Hair follicle dermal papilla cell (primary cell): ENCODE results near the gene LAGE3. TPM values are rescaled to one million over a fixed set of nuclear protein-coding genes. Genes with fewer than 3 reads are reported as not detected.

Experiments used
- small RNA-seq: library from RNA; depleted of rRNA; stranded (forward); fragments of <200 nt; gene quantifications from one replicate; pipeline ENCODE3, GENCODE V24; 2012
- total RNA-seq: library from RNA; depleted of rRNA; stranded (reverse); fragments of >200 nt; gene quantifications from 2 replicates; pipeline ENCODE4 v1.2.3, GENCODE V29; 2012

The LAGE3 gene, protein sequence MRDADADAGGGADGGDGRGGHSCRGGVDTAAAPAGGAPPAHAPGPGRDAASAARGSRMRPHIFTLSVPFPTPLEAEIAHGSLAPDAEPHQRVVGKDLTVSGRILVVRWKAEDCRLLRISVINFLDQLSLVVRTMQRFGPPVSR
- total RNA-seq: 13.3 and 19.4 TPM in 2 replicates

DNA sequence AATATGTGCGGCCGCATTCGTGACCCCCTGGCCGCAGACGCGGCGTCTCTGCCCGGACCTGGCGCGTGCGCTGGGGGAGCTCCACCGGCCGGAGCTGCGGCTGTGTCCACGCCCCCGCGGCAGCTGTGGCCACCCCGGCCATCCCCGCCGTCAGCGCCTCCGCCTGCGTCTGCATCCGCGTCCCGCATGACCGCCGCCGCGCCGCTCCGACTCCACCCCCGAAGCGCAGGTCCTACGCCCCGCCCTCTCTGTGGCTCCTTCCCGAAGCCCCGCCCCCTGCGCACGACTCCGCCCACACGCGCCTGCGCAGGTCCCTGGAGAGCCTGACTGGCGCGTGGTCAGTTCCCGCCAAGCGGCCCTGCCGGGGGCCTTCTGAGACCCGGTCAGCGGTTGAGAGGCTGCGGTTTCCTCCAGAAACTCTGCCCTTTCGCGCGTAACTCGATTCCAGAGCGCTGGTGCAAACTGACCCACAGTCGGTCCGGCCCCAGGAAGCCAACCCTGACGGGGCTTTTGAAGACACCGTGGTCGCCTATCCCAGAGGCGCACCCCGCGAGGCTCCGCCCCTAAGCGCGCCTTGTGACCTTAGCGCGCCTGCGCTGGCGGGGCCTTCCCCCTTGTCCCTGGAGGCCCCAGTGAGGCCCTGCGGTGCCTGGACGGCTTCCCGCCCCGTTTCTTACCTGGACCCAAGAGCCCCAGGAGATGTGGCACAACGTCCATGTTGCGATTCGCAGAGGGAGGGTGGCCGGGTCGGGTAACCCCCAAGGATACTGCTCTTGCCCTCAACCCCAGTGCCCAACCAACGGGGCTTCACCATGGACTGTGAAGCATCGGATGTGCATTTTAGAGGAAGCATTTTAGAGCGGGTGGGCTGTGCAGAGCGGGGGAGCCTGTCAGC, at the start of gene LAGE3:
Gene LAGE3, minus strand, starts transcription at position 554 of the 895 bp plus-strand sequence. Its CDS starts 366 bp downstream, at position 188.

DNA sequence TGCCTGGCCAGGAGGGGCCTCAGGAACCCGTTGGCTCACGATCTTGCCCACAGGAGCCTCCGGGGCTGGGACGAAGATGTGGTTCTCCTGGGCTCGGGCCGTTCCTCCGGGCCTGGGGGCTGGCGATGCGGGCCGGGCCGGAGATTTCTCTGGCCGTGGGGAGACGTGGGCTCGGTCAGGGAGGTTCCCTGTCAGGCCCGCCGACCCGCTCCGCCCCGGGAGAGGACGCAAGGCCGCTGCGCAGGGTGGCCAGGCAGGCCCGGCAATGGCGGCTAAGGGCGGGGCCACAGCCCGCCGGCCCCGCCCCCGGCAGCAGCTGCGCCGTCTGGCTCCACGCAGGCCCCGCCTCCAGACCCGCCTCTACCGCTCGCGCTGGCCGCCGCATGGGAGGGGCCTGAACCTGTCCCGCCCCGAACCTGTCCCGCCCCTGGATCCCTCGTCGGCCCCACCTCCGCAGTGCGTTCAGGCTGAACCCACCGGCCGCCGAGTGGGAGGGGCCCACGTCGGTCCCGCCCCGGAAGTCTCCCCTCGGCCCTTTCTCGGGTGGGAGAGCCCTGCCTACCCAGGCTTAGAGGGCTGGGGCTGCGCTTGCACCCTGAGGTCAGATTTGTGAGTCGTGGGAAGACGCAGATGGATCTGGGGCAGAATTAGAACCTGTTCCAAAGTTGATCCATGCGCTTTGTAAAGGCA, 37.0 kb upstream of the LAGE3 start, which contains the start of gene FAM3A:
Gene FAM3A, minus strand, starts transcription at position 267 of the 690 bp plus-strand sequence. CDS start 460 bp downstream, outside the sequence.

DNA sequence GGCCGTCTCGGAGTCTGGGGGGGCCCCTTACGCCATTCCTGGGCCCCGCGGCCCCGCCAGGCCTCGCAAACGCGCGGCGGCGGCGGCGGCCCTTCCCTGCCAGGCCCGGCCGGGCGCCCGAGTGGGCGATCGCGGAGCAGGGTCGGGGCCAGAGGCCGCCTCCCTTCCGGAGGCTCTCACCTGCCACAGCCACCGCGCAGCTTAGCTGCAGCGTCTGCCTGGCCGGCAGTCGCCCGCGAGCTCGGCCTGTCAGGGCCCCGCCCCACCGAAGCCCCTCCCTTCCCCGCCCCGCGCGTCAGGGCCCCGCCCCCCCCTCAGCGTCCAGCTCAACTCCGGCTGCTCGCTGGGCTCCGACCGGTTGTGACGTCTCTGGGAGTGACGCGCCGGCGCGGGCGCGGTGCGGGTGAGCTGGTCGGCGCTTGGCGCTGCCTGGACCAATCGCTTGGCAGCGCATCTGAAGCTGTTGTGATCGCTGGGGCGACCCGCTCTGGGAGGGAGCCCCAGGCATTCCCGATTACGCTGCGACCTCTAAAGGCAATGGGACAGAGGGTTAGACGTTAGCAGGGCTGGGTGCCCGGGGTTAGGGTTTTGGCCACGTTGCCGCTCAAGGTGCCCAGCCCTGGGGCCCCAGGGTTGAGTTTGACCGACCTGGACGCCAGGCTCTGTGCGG, 11.5 kb upstream of the LAGE3 start, which contains the start of gene SLC10A3:
Gene SLC10A3, minus strand, starts transcription at position 216 of the 670 bp plus-strand sequence. CDS start 1,689 bp downstream, outside the sequence.

DNA sequence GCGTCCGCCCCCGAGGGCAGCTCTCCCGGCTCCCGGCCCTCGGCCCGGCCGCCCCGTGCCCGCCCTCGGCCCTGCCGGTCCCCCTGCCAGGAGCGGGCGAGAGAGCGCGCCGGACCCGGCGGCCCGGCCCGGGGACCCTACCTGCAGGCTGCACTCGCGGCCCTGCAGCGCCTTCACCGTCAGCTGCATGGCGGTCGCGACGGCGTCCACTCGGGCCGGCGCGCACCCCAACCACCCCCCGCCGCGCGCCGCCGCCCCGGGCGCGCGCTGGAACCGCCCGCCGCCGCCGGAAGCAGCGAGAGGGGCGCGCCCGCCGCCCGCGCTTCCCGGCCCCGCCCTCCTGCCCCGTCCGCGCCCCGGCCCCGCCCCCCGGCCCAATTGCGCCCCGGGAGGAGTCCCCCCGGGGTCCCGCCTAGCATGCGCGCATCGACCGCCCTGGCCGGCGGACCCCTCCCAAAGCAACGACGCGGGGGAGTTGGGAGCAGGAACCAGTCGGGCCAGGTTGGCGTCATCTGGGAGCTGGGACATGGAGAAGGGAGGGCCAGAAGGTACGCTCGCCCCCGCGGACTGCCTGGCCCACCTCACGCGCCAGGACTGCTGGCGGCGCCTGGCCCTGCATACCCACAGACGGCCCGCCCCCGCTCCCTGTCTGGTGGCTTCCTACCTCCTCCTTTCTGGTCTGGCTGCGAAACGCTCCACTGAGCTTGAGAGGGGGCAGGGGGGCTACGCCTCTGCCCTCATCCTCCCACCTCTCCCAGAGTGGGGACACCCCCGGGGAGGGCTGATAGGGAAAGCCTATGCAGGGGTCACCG, 7.5 kb upstream of the LAGE3 start, which contains the start of gene UBL4A:
Gene UBL4A, minus strand, starts transcription at position 220 of the 812 bp plus-strand sequence. Its CDS starts 31 bp downstream, at position 189.

DNA sequence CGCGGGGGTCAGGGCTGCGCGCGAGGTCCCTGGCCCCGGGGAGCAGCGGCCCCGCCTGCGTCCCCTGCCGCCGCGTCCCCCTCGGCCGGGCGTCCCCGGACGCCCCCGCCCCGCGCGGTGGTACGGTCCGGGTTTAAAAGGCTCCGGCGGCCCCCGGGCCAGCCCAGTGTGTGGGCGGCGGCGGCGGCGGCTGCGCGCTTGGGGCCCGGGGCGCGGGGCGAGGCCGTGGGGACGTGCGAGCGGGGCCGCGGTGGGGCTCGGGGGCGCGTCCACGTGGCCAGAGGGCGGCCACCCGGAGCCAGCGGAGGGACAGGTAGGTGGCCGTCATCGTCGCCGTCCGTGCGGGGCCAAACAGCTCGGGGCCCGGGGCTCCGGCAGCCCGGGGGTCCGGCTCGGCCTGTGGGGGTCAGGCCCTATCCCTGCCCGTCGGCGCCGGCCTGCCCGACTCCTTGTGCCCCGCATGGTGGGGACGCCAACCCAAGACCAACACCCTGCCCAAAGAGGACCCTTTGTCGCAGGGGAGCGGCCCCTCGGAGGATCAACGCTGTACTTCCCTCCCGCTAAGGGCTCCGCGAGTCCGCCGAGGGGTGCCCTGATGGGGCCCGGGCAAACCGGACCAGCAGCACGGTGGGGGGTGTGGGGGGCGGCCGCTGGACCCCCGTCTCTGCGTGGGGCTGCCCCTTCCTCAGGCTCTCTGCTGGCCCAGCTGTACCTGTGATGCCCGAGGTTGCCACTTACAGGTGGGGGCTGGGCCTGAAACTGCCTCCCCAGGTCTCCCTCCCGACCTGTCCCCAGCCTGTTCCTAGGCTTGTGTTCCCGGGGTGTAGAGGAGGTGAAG, 20.7 kb downstream of the LAGE3 start, which contains the start of gene PLXNA3:
Gene PLXNA3, plus strand, starts transcription at position 166 of the 838 bp plus-strand sequence. CDS start 1,903 bp downstream, outside the sequence.

DNA sequence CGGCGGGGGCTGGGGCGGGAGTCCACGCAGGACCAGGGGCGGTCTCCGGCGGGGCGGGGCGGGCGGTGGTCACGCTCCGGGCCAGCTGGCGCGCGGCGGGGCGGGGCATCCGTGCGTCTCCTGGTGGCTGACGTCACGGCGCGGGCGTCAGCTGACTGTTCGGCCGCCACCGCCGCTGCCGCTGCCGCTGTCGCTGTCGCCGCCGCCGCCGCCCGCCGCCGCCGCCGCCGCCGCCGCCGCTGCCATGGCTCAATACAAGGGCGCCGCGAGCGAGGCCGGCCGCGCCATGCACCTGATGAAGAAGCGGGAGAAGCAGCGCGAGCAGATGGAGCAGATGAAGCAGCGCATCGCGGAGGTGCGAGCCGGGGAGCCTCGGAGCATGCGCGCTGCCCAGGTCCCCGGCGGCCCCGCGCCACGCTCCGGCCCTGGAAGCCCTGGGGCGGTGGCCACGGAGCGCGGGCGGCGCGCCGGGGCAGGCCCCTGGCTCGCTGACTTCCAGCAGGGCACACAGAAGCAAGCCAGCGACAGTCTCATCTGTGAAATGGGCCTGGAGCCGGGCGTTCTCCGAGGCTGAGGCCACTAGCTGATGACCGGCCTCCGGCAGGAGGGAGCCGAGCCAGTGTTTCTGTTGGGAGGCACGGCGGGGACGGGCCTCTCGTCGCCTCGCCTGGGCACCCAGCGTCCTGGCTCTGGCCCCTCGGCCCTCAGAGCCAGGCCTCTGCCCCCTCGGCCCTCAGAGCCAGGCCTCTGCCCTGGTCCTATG, 34.9 kb downstream of the LAGE3 start, which contains the start of gene FAM50A:
Gene FAM50A, plus strand, starts transcription at position 150 of the 763 bp plus-strand sequence. Its CDS starts 95 bp downstream, at position 245.

DNA sequence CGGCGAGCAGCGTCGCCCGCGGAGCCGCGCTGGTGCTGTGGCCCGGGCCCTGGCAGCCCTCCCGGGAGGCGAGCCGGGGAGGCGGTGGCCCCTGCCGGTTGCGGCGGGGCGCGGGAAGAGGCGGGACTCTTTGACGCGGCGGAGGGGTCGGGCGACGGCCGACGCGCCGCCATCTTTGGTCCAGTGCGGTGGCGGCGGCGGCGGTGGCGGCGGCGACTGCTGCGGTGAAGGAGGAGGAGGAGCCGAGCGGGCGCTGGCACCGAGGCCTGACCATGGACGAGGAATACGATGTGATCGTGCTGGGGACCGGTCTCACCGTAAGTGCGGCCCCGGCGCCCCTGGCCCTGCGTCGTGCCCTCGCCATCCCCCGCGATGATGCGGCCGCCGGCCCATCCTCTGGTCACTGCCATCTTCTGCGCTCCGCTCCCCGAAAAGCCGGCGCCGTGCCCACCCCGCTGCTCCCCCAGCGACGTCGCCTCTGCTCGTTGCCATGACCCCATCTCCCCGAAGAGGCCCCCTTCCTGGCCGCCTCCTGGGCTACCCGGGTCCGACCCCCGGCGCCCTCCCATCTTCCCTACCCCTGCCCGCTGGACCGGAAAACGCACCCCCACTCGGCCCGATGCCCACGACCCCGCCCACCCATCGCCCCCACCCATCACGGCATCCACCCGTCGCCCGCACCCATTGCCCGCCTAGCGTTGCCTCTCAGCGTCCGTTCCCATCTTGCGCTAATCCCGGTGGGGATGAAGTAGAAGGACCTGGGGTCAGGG, 41.9 kb downstream of the LAGE3 start, which contains the start of gene GDI1:
Gene GDI1, plus strand, starts transcription at position 172 of the 770 bp plus-strand sequence. Its CDS starts 101 bp downstream, at position 273.

DNA sequence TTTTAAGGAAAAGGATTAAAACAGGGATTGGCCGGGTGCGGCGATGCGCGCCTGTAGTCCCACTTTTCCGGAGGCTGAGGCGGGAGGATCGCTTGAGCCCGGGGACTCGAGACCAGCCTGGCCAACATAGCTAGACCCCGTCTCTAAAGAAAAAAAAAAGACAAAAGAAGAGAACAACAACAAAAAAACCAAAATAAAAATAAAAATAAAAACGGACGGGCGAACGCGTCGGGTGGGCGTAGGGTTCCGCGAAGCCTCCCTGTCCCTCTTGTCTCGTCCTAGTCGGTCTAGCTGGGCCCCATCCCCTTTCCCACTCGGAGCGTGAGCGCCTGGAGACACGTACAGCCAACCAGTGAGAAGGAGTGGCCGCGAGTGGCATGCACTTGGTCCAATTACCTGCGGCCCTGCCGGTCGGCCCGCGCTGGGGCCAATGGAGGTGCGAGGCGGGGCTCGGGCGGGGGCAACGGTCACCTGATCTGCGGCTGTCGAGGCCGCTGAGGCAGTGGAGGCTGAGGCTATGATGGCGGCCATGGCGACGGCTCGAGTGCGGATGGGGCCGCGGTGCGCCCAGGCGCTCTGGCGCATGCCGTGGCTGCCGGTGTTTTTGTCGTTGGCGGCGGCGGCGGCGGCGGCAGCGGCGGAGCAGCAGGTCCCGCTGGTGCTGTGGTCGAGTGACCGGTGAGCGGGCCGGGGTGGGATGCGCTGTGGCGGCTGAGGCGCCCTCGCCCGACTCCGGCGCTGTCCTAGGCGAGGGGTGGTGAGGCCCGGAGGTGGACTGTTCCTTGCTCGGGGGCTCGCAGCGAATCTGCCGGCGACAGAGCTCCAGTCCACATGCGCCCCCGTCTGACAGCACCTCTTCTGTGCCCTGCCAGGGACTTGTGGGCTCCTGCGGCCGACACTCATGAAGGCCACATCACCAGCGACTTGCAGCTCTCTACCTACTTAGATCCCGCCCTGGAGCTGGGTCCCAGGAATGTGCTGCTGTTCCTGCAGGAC, 50.6 kb downstream of the LAGE3 start, which contains the start of gene ATP6AP1:
Gene ATP6AP1, plus strand, starts transcription at position 502 of the 996 bp plus-strand sequence. Its CDS starts 16 bp downstream, at position 518.

Small RNA genes within 50 kb of the gene (small RNA-seq; reads per million reads assigned to genes)
- gene MIR6858 (not detected), gene RN7SL697P (not detected)

Other genes starting within 250 kb of the LAGE3 start
- not detected in 2 replicates for gene OPN1MW3, start 221.7 kb downstream of the LAGE3 start, total RNA-seq
- not detected in 2 replicates for gene TEX28, start 184.2 kb downstream of the LAGE3 start, total RNA-seq
- gene TKTL1, start 183.5 kb downstream of the LAGE3 start, total RNA-seq: not detected in 2 replicates
- 4,119 and 4,322 TPM in 2 replicates for gene FLNA, start 104.6 kb downstream of the LAGE3 start, total RNA-seq
- gene EMD, start 100.0 kb downstream of the LAGE3 start, total RNA-seq: 29.2 and 39.7 TPM in 2 replicates
- 1,504 and 2,235 TPM in 2 replicates for gene RPL10, start 80.9 kb downstream of the LAGE3 start, total RNA-seq
- 54.7 and 73.2 TPM in 2 replicates for gene DNASE1L1, start 70.0 kb downstream of the LAGE3 start, total RNA-seq
- 19.9 and 22.6 TPM in 2 replicates for gene TAFAZZIN, start 67.7 kb downstream of the LAGE3 start, total RNA-seq
- 52.0 and 53.1 TPM in 2 replicates for gene ATP6AP1, start 50.6 kb downstream of the LAGE3 start, total RNA-seq
- gene GDI1, start 42.1 kb downstream of the LAGE3 start, total RNA-seq: 117 and 119 TPM in 2 replicates
- gene FAM50A, start 35.1 kb downstream of the LAGE3 start, total RNA-seq: 37.2 and 47.6 TPM in 2 replicates
- gene PLXNA3, start 21.0 kb downstream of the LAGE3 start, total RNA-seq: 23.8 and 35.0 TPM in 2 replicates
- 39.1 and 43.0 TPM in 2 replicates for gene UBL4A, start 7.3 kb upstream of the LAGE3 start, total RNA-seq
- 31.8 and 35.3 TPM in 2 replicates for gene SLC10A3, start 11.3 kb upstream of the LAGE3 start, total RNA-seq
- 25.4 and 28.1 TPM in 2 replicates for gene FAM3A, start 37.0 kb upstream of the LAGE3 start, total RNA-seq
- gene G6PD, start 67.6 kb upstream of the LAGE3 start, total RNA-seq: 98.6 and 101 TPM in 2 replicates
- 12.7 and 15.2 TPM in 2 replicates for gene IKBKG, start 68.3 kb upstream of the LAGE3 start, total RNA-seq
- gene CTAG1A, start 105.9 kb upstream of the LAGE3 start, total RNA-seq: not detected in 2 replicates
- gene CTAG1B, start 140.0 kb upstream of the LAGE3 start, total RNA-seq: not detected in 2 replicates
- gene CTAG2, start 174.3 kb upstream of the LAGE3 start, total RNA-seq: 1.5 TPM in 1 of 2 replicates, not detected in the other